ENCODE results near the gene NEK4. TPM values are rescaled to one million over a fixed set of nuclear protein-coding genes. Genes with fewer than 3 reads are reported as not detected.

Gene NEK4
- total RNA-seq, 1 experiment from 2014 or later, result 36.2 TPM

- Histone ChIP-seq H3K9me3 (ENCODE audit: control insufficient read depth in 1 of 2, insufficient read depth in 1 of 2, low read depth in 1 of 2, low read length in 2 of 2) (no peaks in the 10 kb centered on the region), H3K27me3 (ENCODE audit: insufficient read depth, low read length) (no peaks in the 10 kb centered on the region), H3K36me3 (ENCODE audit: control insufficient read depth in 1 of 2, insufficient read depth in 2 of 2, low read length in 2 of 2) (peaks cover 23 to 36% of the 10 kb centered on the region in 2 experiments), H3K4me3 (replicated peaks in 1 of 2; ENCODE audit: low read depth in 1 of 2, low read length in 2 of 2) (no peak overlapping the region), H3K9ac (ENCODE audit: low read length) (no peak overlapping the region), H3K9me2 (ENCODE audit: insufficient read depth) (no peaks in the 10 kb centered on the region), H3K27ac (ENCODE audit: low read depth, low read length) (no peak overlapping the region), H2AFZ (ENCODE audit: low read depth, low read length, poor library complexity, severe bottlenecking) (no peak overlapping the region), H3K4me1 (ENCODE audit: control insufficient read depth in 1 of 2, insufficient read depth in 2 of 2, low read length in 2 of 2) (no peaks in the 10 kb centered on the region), H4K20me1 (ENCODE audit: insufficient read depth) (no peaks in the 10 kb centered on the region), H3K79me2 (ENCODE audit: insufficient read depth, low read length) (no peaks in the 10 kb centered on the region), H3K4me2 (ENCODE audit: low read length) (no peak overlapping the region)
- ATAC-seq, result no peak
- BruUV-seq (replicated peaks), result no TSS peak
- no peak for DNase-seq (ENCODE audit: low read depth, low spot score)
- ChIA-PET RAD21 (ENCODE audit: low non-redundant PET in 1 of 2, low total read pairs in 2 of 2, uncharacterized antibody in 2 of 2, unreplicated experiment in 2 of 2) (no interaction called here), CTCF (no interaction called here), POLR2A (no interaction called here)
- intact Hi-C loops (cut with micrococcal nuclease), result loop anchor here (5.0 kb wide), 3 partner anchors 193 to 318 kb away; no protein-coding TSS in a partner anchor
- TF ChIP-seq SP1 (IDR thresholded peaks at IDR 0.05; ENCODE audit: low read depth) (no peak), CEBPB (IDR thresholded peaks at IDR 0.05; ENCODE audit: low read depth) (no peak)
Measured at GRCh38 chr3:52739730-52740129, 31.0 kb downstream of the NEK4 start.

- H3K27me3 ChIP-seq (ENCODE audit: insufficient read depth, low read length), result no peaks in the 10 kb centered on the region
- DNase-seq (ENCODE audit: low read depth, low spot score) (no peak), ATAC-seq (no peak)
- no peak overlapping the region for H3K9ac ChIP-seq (ENCODE audit: low read length)
- H3K27ac ChIP-seq (ENCODE audit: low read depth, low read length), result no peak overlapping the region
- RAD21 ChIA-PET (ENCODE audit: low non-redundant PET in 1 of 2, low total read pairs in 2 of 2, uncharacterized antibody in 2 of 2, unreplicated experiment in 2 of 2), result no interaction called here
- CTCF ChIA-PET, result no interaction called here
- no peak overlapping the region for H2AFZ ChIP-seq (ENCODE audit: low read depth, low read length, poor library complexity, severe bottlenecking)
- H3K9me3 ChIP-seq (ENCODE audit: control insufficient read depth in 1 of 2, insufficient read depth in 1 of 2, low read depth in 1 of 2, low read length in 2 of 2), result no peaks in the 10 kb centered on the region
- TF ChIP-seq CBX3 (IDR thresholded peaks at IDR 0.05; ENCODE audit: low read depth) (no peak), ZNF274 (IDR thresholded peaks at IDR 0.05; ENCODE audit: low read depth, low read length) (peak; percentile 21; the same call in 1 of the 2 replicates), TCF7L2 (IDR thresholded peaks at IDR 0.05; ENCODE audit: borderline replicate concordance, extremely low read depth, insufficient read depth, insufficient read length) (no peak)
- BruUV-seq (replicated peaks), result no TSS peak
- H3K4me1 ChIP-seq (ENCODE audit: control insufficient read depth in 1 of 2, insufficient read depth in 2 of 2, low read length in 2 of 2), result peaks cover 0 to 9% of the 10 kb centered on the region in 2 experiments; a peak in 1 of 4 replicates
- no peaks in the 10 kb centered on the region for H3K79me2 ChIP-seq (ENCODE audit: insufficient read depth, low read length)
- POLR2A ChIA-PET, result no interaction called here
- no peaks in the 10 kb centered on the region for H3K9me2 ChIP-seq (ENCODE audit: insufficient read depth)
- no peak overlapping the region for H3K4me3 ChIP-seq (replicated peaks in 1 of 2; ENCODE audit: low read depth in 1 of 2, low read length in 2 of 2)
- intact Hi-C loops (cut with micrococcal nuclease), result no loop called here
- no peaks in the 10 kb centered on the region for H4K20me1 ChIP-seq (ENCODE audit: insufficient read depth)
- no peak overlapping the region for H3K4me2 ChIP-seq (ENCODE audit: low read length)
- peaks cover 17 to 37% of the 10 kb centered on the region in 2 experiments for H3K36me3 ChIP-seq (ENCODE audit: control insufficient read depth in 1 of 2, insufficient read depth in 2 of 2, low read length in 2 of 2)
Measured at GRCh38 chr3:52733256-52733891, 37.4 kb downstream of the NEK4 start.
